Stimulated activated CD8-positive, alpha-beta memory T cell treated with anti-CD3 and anti-CD28 coated beads, Interleukin-7, amount 100 ng/mL, for 4 hours (primary cell): ENCODE measurements around the gene VWA2.

Experiments used
- DNase-seq, 2 donors: peaks; one replicate each; pipeline ENCODE4 v3.0.0-alpha.2; 2020; ENCODE audit warnings: low read depth in 2 of 2

VWA2 gene

DNA sequence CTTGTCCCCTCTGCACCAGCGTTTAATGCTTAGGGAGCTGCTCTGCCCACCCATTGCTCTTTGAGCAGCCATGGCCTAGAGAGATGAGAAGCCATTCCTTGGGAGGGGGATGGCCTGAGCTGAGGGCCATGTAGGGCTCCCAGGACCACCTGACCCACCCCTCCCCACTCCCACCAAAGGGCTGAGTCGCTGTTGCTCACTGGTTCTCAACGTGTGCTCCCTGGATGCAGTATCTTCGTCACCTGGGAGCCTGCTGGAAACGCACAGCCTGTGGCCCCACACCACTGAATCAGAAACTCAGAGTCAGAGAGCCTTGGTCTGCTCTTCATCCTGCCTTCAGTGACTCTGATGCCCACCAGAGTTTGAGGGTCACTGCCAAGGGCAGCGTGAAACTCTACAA, 37.0 kb downstream of the VWA2 start:
- no peak for DNase-seq

DNA sequence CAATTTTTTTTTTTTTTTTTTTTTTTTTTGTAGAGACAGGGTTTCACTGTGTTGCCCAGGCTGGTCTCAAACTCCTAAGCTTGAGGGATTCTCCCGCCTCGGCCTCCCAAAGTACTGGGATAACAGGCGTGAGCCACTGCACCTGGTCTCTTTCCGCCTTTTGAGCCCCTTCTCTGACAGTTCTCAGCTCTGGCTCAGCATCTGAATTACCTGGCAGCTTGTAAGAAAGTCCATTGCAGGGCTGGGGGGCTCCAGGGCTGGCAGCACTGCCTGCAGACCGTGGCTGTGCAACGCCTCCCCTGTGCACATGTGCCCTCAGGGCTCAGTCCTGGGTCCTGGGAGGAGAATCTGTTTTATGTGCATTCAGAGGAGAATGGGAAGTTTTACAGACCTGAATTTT, 37.6 kb downstream of the VWA2 start:
- DNase-seq, result no peak

DNA sequence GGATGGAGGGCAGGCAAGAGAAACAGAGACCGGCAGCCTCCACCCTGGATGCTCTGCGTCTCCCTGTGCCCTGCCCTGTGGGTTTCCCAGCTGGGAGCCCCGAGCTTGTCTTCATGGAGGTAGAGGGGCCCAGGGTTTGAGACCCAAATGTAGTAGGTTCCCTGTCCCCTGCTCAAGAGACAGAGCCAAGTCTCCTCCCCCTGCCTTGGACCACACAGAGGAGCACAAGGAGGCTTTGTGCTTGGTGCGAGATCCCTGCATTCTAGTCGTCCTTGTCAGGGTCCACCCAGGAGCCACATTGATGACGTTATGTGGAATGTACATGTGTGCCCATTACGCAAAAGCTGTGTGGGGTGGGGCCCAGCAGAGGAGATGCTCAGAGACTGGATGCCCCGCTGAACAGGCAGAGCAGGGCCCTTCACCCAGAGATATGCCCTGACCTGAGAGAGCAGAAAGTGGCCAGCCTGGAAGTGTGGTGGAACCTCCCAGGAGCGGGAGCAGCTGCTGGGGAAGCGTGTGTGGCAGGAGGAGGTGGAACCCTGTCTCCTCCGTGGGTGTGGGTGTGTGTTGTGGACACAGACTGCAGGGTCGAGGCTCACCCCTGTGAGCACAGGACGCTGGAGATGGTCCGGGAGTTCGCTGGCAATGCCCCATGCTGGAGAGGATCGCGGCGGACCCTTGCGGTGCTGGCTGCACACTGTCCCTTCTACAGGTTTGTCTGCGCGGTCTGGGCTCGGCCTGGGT, 39.3 kb downstream of the VWA2 start:
- no peak for DNase-seq

DNA sequence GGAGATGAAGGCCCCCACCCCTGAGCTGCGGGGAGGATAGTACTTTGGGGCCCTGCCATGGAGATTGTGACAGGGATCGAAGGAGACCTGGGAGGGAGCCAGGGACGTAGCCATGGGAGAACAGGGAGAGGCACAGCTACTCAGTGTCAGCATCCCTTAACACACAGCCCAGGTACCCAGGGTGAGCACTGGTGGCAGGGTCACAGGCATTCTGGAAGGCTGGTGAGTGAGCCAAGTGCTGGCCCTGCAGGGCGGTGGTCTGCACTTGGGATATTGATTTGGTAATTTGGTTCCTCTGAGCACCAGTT, 39.8 kb downstream of the VWA2 start:
- no peak for DNase-seq

DNA sequence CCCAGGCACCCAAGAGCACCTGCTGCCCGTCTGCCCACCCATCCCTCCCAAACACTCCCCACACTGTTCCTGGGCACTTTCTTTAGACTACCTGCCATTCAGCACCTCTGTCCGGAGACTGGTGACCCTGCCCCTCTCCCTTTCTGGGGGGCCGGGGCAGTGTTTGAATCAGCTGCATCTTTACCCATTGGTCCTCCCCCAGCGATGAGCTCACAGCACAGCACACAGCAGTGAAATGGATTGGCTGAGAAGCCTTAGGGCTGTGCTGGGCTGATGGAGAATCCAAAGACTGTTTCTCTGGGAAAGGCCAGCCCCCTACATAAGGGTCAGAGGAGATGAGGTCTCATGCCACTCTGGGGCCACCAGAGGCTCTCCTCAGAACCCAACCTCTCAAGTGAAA, 40.2 kb downstream of the VWA2 start:
- DNase-seq, result no peak

DNA sequence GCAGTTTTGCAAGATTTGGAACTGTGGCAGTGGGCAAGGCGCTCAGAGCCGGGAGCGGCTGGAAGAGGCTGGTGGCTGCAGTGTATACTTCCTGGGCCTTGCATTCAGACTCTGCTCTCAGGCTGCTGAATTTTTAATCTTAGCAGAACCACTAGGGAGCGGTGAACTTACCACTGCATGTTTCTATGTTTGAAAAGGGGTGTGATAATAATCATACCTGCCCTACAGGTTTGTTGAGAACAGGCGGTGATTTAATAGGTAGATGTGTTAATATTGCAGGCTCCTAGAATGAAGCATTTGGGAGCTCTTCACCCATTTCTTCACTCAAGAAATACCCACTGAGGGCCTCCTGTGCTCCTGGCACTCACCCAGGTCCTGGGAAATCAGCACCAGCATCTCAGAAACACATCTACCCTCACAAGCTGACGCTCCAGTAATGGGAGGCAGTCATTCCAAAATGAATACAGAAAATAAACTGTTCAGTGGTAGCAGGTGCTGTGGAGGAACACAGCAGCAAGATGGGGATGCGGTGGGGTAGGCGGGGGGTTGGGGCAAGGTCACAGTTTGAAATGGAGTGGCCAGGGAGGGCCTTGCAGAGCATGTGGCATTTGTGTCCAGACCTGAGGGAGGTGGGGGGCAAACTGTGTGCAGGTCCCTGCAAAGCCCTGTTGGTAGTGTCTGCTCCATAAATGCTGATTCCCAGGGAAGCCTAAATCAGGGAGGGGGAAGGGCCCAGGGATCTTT, 41.0 kb downstream of the VWA2 start:
- DNase-seq, result no peak

DNA sequence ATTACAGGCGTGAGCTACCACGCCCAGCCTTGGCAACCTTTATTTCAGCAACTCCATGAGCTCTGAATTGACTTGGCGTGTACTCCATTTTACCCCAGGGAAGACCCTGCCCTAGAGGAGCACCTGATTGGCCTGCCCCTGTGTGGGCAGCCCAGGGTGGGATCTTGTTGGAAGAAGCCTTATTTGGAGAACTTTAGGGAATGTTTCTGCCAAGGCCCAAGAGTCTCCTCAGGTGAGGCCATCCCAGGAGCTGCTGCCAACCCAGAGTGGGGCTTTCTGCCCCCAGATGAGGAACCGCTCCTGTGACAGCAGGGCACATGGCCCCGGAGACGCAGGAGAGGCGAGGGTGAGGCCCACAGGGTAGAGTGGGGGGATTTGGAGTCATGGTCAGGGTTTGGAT, 42.0 kb downstream of the VWA2 start:
- no peak for DNase-seq

DNA sequence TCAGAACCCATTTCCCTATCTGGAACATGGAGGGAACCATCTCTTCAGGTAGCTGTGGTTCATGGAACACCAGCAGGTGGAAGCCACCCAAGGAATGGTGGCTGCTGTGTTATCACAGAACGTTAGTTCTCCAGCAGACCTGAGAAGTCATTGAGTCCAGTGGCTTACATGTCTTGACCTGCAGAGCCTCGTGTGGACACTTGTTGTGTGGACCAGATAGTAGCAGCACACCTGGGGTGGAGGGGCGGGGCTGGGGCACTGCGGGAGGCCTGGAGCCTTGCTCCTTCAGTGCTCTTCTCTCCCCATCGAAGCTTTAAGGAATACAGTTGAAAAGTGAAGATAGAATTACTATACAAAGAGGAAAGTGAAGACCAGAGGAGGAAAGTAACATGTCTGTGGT, 42.4 kb downstream of the VWA2 start:
- no peak for DNase-seq

DNA sequence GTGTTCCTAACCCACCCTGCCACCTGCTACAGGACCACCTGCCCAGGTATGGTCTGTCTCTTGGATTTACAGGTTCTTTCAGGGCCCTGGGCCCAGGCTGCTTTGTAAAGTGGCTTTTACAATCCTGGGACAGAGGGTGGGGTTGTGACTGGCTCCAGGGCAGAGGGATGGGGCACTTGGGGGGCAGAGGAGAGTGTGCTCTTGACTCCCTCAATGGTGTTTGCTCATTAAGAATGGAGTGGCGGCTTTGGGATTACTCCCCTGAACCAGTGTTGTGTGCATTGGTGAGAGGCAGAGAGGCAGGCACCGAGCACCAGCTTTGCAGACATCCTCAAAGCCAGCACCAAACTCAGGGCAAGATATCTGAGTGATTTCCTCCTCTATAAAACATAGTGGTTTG, 43.5 kb downstream of the VWA2 start:
- no peak for DNase-seq

DNA sequence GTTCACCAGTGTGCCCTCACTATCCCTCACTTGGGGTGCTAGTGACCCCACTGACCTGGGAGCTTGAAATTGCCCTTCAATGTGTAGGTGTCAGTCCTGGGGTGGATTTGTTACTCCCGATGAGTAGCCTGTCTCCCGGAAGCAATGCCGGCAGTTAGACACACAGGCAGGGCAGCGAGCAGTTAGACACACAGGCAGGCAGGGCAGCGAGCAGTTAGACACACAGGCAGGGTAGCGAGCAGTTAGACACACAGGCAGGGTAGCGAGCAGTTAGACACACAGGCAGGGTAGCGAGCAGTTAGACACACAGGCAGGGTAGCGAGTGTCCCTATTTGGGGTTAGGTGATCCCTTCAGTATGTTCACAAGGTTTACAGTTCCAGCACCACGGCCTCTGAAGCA, 44.0 kb downstream of the VWA2 start:
- no peak for DNase-seq

DNA sequence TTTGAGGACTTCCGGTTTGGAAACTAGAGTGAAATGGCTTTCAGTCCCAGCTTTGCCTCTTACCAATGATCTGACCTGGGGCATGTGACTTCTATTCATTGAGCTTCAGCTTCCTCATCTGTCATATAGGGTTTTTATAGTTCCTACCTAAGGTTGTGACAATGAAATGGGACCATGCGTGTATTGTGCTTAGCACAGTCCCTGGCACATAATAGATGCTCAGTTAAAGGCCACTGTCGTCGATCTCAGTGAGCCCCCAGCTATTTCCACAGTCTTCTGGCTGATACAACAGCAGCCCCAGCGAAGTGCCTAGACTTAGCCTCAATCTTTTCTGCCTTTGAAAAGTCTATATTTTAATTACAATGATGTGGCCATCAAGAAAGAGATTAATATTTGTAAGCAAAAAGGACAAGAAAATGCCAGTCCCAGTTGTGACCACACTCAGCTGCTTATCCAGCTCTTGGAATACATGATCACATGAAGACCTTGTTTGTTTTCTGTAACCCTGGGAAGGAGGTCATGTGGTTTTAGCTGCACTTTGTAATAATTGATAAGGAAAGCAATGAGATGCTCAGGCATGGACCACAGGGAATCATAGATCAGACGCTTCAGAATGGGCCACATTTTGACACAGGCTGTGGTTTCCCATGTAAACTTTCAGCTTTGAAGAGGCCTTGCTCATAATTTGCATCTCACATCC, 44.6 kb downstream of the VWA2 start:
- no peak for DNase-seq

DNA sequence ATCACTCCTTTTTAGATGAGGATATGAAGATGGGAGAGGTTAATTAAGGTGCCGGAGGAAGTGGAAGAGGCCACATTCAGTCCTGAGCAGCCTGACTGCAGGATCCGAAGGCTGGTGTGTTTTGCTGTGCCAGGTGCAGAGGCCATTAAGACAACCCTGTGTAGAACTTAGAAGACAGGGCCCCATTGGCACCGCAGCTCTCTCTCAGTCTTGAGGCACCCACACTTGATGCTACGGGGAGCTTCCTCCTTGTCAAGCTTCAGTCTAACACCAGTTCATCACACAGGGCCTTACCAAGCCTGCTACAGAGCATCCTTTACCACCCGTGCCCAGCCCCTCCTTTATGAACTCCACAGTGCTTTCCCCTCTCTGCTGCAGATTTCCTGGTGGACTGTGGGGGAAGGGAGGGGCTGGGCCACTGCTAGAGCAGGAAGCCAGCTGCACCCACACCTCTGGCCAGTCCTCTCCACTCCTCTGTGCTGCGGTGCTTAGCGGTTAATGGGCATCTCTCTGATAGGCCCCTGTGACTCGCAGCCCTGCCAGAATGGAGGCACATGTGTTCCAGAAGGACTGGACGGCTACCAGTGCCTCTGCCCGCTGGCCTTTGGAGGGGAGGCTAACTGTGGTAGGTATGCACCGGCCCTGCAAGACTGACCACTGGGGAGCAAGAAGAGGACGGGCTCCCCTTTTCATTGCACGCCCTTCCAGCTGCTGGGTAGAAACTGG, 45.5 kb downstream of the VWA2 start:
- DNase-seq, result no peak

DNA sequence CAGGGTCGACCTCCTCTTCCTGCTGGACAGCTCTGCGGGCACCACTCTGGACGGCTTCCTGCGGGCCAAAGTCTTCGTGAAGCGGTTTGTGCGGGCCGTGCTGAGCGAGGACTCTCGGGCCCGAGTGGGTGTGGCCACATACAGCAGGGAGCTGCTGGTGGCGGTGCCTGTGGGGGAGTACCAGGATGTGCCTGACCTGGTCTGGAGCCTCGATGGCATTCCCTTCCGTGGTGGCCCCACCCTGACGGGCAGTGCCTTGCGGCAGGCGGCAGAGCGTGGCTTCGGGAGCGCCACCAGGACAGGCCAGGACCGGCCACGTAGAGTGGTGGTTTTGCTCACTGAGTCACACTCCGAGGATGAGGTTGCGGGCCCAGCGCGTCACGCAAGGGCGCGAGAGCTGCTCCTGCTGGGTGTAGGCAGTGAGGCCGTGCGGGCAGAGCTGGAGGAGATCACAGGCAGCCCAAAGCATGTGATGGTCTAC, 46.9 kb downstream of the VWA2 start:
- no peak for DNase-seq

DNA sequence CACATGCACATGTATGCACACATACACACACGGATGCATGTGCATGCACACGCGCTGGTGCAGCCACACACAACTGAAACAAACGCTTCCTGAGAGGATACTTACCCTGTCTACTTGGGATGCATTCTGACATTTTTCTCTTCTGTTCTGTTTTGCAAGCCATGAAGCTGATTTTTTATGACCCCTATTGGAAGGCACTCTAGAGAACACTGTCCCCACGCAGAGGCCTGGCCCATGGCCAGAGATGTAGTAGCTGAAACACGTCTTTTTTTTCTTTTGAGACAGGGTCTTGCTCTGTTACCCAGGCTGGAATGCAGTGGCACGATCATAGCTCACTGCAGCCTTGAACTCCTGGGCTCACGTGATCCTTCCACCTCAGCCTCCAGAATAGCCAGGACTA, 47.9 kb downstream of the VWA2 start:
- DNase-seq, result no peak

DNA sequence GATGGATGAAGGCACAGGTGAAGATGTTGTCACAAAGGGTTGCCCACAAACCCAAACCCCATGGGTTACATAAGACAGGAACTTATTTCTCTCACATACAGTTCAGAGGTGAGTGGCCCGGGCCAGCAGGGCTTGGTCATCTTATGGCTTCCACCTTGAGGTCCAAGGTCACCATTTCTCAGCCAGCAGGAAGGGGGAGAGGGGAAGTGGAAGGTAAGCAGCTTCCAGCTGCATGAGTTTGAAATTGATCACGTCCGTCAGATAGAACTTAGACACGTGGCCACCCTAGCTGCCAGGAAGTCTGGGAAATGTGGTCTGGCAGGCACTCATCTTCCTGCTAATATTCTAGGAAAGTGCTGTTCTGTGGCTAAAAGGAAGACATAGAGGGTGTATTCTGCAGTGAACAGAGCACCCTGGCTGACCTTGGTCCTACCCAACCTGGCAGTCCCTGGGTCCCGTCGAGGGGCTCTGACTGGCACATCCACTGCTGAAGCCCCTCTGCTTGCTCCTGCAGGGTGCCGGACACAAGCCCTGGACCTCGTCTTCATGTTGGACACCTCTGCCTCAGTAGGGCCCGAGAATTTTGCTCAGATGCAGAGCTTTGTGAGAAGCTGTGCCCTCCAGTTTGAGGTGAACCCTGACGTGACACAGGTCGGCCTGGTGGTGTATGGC, 49.5 kb downstream of the VWA2 start:
- no peak for DNase-seq

DNA sequence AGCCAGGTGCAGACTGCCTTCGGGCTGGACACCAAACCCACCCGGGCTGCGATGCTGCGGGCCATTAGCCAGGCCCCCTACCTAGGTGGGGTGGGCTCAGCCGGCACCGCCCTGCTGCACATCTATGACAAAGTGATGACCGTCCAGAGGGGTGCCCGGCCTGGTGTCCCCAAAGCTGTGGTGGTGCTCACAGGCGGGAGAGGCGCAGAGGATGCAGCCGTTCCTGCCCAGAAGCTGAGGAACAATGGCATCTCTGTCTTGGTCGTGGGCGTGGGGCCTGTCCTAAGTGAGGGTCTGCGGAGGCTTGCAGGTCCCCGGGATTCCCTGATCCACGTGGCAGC, 50.0 kb downstream of the VWA2 start:
- no peak for DNase-seq

DNA sequence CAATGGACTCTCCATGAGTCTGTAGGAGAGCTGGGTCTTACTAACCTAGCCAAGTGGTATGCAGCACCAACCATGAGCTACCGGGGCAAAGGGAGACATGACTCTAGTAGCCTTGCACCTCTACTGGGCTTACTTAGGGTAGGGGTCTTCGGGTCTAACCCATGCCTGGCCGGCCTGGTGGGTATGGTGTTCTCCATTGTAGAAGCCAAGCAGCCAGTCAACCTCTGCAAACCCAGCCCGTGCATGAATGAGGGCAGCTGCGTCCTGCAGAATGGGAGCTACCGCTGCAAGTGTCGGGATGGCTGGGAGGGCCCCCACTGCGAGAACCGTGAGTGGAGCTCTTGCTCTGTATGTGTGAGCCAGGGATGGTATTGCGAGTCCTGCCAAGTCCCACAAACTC, 51.0 kb downstream of the VWA2 start:
- DNase-seq, result no peak

DNA sequence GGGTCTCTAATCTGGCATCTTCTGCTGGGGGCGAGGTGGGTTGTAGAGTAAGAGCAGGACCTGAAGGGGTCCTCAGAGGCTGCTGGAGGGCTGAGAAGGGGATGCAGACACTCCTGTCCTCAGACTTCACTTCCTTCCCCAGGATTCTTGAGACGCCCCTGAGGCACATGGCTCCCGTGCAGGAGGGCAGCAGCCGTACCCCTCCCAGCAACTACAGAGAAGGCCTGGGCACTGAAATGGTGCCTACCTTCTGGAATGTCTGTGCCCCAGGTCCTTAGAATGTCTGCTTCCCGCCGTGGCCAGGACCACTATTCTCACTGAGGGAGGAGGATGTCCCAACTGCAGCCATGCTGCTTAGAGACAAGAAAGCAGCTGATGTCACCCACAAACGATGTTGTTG, 52.0 kb downstream of the VWA2 start:
- no peak for DNase-seq

DNA sequence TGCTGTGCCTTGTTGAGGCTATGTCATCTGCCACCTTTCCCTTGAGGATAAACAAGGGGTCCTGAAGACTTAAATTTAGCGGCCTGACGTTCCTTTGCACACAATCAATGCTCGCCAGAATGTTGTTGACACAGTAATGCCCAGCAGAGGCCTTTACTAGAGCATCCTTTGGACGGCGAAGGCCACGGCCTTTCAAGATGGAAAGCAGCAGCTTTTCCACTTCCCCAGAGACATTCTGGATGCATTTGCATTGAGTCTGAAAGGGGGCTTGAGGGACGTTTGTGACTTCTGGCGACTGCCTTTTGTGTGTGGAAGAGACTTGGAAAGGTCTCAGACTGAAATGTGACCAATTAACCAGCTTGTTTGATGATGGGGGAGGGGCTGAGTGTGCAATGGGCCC, 52.5 kb downstream of the VWA2 start:
- DNase-seq, result no peak

DNA sequence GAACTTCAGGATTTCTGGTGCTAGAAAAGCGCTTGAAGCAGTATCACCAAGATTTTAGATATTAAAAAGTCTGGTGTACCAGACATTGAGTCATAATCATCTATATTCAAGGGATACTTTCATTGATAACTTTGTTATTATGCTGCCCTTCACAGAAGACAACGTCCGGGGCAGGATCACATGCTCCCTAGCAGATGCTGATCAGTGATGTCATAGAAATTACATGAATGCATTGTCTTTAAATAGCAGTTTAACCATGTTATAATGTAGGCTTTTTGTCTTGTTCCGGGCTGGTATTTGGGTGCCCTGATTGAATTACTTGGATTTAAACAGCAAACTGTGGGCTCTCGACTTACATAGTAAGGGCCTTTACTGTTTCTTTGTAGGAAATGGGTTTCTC, 54.0 kb downstream of the VWA2 start:
- no peak for DNase-seq

DNA sequence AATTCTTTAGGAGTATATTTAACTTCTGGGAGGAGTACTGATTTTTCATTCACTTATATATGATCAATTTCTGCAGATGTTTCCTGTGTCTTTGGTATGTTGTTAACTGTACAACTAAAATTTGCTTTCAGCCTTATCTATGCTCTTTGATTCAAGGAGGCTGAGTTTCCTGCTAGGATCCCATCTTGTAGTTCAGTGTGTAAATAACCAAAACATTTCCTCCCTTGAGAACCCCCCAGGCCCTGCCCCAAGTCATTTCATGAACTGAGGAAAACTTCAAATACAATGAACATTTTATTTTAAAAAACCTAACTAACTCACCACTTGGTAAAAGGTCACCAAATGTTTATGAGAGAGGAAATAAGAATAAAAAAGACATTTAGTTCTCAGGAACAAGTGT, 55.5 kb downstream of the VWA2 start:
- no peak for DNase-seq

DNA sequence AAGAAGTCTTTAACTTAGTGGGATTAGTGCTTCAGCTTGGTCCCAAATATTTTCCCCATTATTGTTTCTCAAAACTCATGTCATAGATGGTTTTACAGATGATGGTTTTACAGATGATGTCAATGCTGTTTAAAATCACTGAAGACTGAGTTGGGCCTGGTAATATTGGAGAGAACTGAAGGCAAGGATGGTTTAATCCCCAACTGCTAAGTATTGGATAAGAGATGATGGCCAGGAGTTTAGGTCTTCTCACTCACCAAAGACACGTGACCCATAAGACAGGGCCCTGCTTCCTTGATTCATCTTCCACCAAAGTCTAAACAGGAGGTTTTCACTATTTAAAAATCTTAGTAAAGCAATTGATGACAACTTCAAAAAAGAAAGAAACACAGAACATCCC, 56.3 kb downstream of the VWA2 start:
- DNase-seq, result no peak
